Middle frontal gyrus (tissue), 1 donor: Measurements from ENCODE around the gene FAM72A.
"Not testable (repeated sequence)": the region's sequence is repeated elsewhere in the genome, so short reads cannot be mapped to it uniquely, and the experiment has no call there.

Experiments used
- DNase-seq: peaks from one replicate; pipeline ENCODE4 v3.0.0-alpha.2; 2015; ENCODE audit warnings: low spot score; ENCODE audit errors: extremely low spot score

FAM72A gene

DNA sequence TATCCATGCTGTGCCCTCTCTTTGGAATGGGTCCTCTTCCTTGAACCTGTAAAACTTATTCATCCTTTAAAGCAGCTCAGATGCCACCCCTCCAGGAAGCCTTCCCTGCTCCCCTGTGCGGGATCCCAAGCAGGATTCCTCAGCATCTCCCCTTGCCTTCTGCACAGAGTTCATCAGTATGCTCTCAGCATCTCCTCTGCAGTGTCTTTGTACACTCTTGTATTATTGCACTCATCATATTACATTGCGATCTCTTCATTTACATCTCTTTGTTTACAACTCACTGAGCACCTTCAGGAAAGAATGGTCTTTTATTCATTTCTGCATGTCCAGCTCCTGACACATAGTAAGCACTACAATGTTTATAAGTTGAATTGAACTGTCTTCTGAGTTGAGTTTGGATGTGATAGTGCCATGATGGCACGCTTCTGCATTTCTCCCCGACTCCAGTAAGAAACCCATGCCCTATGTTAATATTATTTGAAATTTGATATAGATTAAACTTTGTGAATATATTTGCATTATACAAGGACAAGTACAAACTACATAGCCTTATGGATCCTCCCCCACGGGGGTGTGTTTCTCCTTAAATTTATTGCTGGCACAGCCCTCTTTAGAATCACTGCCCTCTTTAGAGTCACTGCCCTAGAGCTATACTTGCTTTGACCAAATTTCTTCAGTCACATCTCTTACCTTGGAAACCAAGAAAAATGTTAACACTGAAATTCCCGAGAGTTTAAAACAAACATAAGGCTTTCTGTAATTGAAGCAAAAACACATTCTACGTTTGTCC lies 13.2 kb upstream of the FAM72A start:
- DNase-seq: not testable (repeated sequence)

DNA sequence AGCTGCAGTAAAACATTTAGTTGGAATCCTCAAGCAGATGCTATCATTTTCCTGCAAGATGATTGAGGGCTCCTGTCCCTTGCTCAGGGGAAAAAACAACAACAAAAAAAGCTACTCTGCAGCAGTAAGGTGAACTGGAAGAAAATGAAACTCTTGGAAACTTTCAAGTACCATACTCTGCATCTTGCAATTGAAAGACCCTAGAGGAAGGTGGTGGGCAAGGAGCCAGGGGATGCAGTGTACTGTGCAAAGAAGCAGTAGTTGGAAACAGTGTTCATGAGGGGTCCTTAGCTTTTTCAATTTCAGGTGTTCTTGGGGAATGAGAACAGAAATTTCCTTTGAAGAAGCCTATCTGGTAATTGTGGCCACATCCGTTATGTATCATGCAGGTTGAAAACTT lies 8.2 kb upstream of the FAM72A start:
- DNase-seq: not testable (repeated sequence)

GRCh38 chr1:206205569-206205968 lies 2.9 kb upstream of the FAM72A start:
- not testable (repeated sequence) for DNase-seq

DNA sequence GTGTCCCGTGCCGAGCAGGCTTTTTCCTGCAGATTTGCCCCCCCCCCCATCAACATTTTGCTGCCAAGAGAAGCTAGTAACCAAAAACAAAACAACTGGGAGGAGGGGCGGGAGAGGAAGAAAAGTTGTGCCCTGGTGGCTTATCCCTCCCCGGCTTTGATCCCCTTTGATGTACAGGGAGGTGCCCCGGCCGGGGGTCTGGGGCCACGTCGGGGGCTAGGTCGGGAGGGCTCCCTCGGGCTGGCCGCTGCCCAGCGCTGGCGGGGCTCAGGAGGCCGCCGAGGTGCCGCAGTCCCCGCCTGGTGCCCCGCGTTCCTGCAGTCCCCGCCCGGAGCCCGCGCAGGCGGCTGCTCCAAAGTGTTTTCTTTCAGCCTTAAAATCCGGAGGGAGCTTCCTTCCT lies 2.2 kb upstream of the FAM72A start:
- DNase-seq: not testable (repeated sequence)

DNA sequence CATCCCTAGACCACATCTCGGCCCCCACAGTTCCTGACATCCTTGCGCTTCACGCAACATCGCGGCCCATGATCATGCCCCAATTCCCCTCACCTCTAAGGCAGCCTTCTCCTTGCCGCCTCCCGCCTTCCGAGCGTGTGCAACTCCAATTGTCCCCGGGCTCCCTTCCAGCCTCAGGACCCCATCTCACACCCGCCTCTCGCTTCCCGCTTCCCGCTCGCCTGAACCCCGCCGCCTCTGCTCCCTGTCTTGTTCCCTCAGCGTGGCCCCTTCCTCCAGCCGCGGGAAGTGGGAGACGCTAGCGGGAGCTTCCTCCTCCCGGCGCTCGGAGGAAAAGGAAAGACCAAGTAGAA lies 1.5 kb upstream of the FAM72A start:
- DNase-seq: not testable (repeated sequence)

GRCh38 chr1:206203364-206204158 lies 922 bp upstream of the FAM72A start, which contains the start of gene SRGAP2:
Gene SRGAP2, plus strand, starts transcription at chr1:206203541. Its CDS starts 2,430 bp downstream, at chr1:206205971.
- peak; percentile 2 for DNase-seq

DNA sequence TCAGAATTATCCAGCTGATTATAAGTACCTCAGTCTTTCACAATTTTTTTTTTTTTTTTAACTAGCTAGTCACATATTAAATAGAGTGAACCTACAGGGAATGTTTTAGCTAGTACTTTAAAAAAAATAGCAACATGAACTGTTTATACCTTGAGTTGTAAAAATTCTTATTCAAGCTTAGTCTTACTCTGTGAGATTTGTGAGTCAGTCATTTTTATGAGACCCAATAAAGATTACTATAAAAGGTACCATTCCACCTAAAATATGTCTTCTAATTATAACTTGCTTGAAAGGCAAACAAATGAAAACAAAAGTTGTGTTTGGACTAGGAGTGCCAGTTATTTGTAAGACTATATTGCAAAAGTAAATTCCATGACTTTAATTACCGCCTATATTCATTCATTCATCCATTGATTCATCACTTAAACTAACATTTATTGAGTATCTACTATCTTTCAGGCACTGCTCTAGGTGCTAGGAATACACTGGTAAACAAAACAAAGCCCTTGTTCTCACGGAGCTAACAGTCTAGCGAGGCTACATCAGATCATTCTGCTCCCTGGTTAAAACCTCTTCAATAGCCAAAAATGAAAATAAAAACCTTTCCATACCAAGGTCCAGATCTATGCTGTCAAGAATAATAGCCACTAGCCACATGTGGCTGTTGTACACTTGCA lies 5.8 kb downstream of the FAM72A start:
- not testable (repeated sequence) for DNase-seq

DNA sequence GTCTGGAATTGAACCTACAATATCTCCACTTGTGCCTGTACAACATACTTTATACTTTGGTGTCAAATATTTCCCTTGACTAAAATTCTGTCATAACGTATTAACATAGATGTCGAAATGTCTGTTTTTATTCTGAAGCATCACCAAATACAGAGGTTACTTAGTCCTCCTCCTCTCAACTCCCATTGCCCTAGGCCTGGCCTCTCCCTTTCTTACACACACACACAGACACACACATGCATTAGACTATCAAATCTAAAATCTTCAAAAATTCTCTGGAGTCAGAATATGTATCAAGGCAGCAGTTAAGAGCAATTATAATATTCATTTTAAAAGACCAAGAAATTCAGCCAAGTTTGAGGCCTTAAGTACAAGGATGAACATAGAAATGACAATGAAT lies 7.5 kb downstream of the FAM72A start:
- DNase-seq: not testable (repeated sequence)

- DNase-seq: not testable (repeated sequence)
These were observed 15.8 kb downstream of the FAM72A start for GRCh38 chr1:206186826-206187225.

GRCh38 chr1:206185778-206186177 lies 16.9 kb downstream of the FAM72A start:
- not testable (repeated sequence) for DNase-seq

DNA sequence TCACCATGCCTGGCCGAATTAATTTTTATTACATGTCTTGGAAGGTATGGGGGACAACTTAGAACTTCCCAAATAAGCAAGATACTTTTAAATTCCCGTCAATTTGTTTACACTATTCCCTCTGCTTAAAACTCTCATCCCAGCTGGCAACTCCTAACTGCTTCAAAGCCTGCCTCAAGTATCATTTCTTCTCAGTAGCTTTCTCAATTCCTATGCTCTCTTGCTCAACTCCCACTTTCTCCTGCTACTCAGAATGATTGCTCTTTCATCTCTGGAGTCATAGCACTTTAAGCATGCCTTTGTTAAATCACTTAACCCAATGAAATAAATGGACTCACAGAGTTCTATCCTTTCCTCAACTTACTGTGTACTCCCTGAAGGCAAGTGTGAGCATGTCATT lies 18.9 kb downstream of the FAM72A start:
- DNase-seq: not testable (repeated sequence)

DNA sequence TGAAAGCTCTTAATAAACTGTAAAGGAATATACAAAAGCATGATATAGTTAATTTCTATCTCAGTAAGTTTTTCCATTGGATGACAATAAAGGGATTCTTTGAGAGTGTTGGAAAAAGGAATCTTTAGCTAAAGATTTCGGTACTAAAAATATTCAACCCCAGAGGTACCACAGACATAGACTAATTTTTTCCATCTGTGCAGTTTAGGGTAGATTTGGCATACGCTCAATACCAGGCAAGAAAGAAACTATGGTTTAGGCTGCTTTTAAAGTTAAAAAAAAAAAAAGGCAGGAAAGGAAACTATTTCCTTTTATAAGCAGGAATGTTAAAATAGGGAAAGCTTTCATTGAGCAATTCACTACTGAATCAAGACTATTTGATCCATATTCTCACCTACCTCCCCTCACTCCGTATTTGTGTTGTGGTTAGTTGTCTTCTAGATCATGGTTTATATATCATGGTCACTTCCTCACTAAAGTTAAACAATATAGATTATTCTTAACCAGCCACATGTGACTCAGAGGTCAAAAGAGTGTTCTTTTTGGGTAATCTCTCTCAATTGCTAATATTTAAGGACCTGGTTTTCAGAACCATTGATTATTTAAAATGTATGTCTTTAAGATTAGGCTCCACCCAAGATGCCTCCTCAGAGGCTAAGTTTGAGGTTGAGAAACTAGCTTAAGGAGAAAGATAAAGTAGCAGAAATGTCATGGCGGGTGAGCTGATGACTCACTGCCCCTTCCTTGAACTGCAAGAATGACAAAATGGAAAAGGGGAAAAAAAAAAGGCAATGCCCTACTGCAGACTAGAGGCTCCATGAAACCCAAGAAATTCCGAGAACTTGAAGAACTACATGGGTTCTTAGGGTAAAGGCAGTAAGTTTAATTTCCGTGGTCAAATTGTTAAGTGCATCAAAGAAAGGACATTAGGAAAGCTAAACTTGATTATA lies 20.0 kb downstream of the FAM72A start:
- not testable (repeated sequence) for DNase-seq

GRCh38 chr1:206179666-206180065 lies 23.0 kb downstream of the FAM72A start:
- not testable (repeated sequence) for DNase-seq

DNA sequence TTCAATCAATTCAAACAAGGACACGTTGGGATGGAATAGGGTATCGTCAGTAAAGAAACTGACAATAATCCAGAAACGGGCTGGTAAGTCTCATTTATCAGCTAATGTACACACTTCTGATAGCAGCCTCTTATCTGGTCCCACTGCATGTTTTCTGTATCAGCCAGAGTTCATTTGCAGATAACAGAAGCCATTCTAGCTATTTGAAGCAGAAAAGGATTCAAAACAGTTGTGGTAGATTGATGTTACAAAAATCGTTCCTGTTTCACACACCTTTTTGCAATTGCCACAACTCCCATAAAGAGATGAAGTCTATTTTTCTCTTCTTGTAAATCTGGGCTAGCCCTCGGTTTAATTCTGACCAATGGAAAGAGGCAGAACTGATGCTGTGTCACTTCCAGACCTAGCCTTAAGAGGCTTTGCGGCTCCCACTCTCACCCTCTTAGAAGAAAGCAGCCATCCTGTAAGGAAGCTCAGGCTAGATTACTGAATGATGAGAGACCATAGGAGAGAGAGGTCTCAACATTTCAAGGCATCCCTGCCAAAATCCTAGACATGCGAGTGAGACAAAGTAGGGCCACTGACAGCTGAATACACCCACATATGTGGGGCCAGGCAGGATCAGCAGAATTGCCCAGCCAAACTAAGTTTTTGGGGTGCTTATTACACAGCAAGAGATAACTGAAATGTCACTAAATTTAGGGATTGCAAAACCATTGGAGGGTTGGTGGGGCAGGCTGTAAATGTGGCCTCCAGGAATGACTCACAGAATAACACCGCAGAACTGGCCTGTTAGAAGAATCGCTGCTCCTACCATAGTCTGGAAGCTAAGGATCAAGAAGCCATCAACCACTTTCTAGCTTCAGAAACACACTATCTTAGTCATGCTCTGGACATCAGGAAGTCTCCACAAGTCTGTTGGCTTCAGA lies 24.3 kb downstream of the FAM72A start:
- not testable (repeated sequence) for DNase-seq

DNA sequence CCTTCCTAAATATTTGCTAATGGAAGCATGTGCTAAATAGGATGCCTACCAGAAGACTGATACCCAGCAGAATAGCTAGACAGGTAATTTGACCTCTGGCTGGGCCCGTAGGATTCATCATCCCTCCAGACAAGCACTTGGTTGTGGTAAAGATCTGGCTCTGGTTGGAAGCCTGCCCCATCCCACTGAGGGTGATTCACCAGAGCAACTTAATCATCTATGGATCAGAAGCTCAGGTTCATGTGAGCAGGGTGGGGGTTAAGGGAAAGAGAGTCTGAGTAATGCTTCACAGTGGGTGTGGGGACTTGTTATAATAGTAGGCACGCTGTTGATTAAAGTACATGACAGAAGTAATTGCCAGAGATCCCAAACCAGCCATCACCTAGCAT lies 26.5 kb downstream of the FAM72A start:
- not testable (repeated sequence) for DNase-seq

GRCh38 chr1:206175459-206176113 lies 27.1 kb downstream of the FAM72A start:
- not testable (repeated sequence) for DNase-seq

GRCh38 chr1:206174182-206174868 lies 28.3 kb downstream of the FAM72A start:
- DNase-seq: not testable (repeated sequence)

GRCh38 chr1:206173110-206173719 lies 29.4 kb downstream of the FAM72A start:
- not testable (repeated sequence) for DNase-seq
